Right lobe of liver (tissue), 6 donors: ENCODE results near the gene TMEM154. TPM values are rescaled to one million over a fixed set of nuclear protein-coding genes. Genes with fewer than 3 reads are reported as not detected.

Source experiments
- ATAC-seq, 4 donors: fragments of 200-7000 bp; cut with Tn5 transposase; one replicate each; pipeline ENCODE4 v1.9.1; 2020; ENCODE audit warnings: mild to moderate bottlenecking in 4 of 4, moderate library complexity in 4 of 4
- DNase-seq, 3 donors: peaks; one replicate each; pipeline ENCODE4 v3.0.0-alpha.2; 2020
- H3K27ac ChIP-seq, 3 donors: fragments of 200-600 bp; one replicate each; pipeline ENCODE4 v1.8.0; 2022
- H3K27me3 ChIP-seq, 2 donors: fragments of 200-600 bp; one replicate each; pipeline ENCODE4 v1.8.0; 2022
- H3K36me3 ChIP-seq, 4 donors: fragments of 200-600 bp; sonication (generic) in 1 of 4; one replicate each; pipeline versions ENCODE4 v1.5.1 to v1.8.0; 2017 to 2022; ENCODE audit warnings: control low read depth in 1 of 4
- H3K4me1 ChIP-seq, 4 donors: fragments of 200-600 bp; sonication (generic) in 1 of 4; one replicate each; pipeline versions ENCODE4 v1.5.1 to v1.8.0; 2017 to 2022; ENCODE audit warnings: control low read depth in 1 of 4
- H3K4me3 ChIP-seq, 3 donors: fragments of 200-600 bp; one replicate each; pipeline ENCODE4 v1.8.0; 2022
- H3K9me3 ChIP-seq, 4 donors: fragments of 200-600 bp; sonication (generic) in 1 of 4; one replicate each; pipeline versions ENCODE4 v1.5.1 to v1.8.0; 2017 to 2022; ENCODE audit warnings: control low read depth in 1 of 4
- POLR2A ChIP-seq: fragments of 450-650 bp; IDR thresholded peaks from one replicate; pipeline ENCODE4 v1.6.1; 2017; ENCODE audit warnings: antibody characterized with exemption, mild to moderate bottlenecking
- WGBS: methylation state at CpG from one replicate; pipeline ENCODE4 v1.1.6; 2018; ENCODE audit warnings: low coverage, low lambda C conversion rate; ENCODE audit not compliant: insufficient coverage; ENCODE audit errors: missing lambda C conversion rate; 5-methylcytosine and 5-hydroxymethylcytosine counted together
- intact Hi-C, 2 donors: fragments of 100-400 bp; cut with DNase I; formaldehyde crosslinking; loops; one replicate each; pipeline versions ENCODE4 v1.11.2 to v1.14.1; 2022
- total RNA-seq, 6 experiments: library from RNA; depleted of rRNA in 2 of 6; stranded (reverse); fragments of >200 nt in 2 of 6; fragmentation: NEBNext Ultra II Directional in 3 of 6; extraction: Animal tissue kit (Norgen Biotek cat#: 25700) in 3 of 6; gene quantifications; one replicate each; pipeline versions ENCODE4 v1.1.0 to v1.2.4, GENCODE V29; 2016 to 2023
- TF ChIP-seq, protein P1 (sequence below), 4 donors: fragments of 200-600 bp in 3 of 4; fragments of 450-650 bp in 1 of 4; IDR thresholded peaks; one replicate each; pipeline versions ENCODE4 v1.5.1 to v1.8.0; 2016 to 2022; ENCODE audit warnings: antibody characterized with exemption in 4 of 4, mild to moderate bottlenecking in 2 of 4
- donor health status: DM: no; HTN: yes; CAD: no.
- donor health status: DM: no; HTN: no; CAD: no.
- donor health status: DM: no; HTN: no; CAD: no.
- donor health status: DM: no; HTN: yes; CAD: no.
- donor health status: DM: no; HTN: yes; CAD: no.

Gene TMEM154
- total RNA-seq, 6 experiments from 2014 or later = 0.64 to 6.7 (median 2.9) TPM

DNA sequence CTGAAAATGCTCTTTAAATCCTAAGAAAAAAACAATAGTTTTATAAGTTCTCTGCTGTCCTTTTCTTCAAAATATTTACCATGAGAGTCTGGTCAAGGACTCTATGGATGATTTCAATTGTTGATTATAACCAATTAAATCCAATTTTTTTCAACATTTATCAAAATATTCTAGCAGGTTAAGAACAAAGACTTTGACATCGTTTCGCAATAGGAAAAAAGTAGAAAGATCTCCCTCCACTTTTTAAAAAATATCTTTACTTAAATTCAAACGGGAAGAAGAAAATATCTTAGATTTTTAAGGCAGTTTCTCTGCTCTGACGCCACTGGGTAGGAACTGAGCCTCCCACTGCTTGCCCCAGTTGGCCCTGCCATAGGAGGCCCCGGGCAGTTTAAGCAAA lies 44.7 kb upstream of the TMEM154 start:
- Histone ChIP-seq H3K36me3 (no peaks in the 10 kb centered on the region), H3K27ac (no peak overlapping the region), H3K4me3 (no peak overlapping the region), H3K9me3 (no peaks in the 10 kb centered on the region), H3K4me1 (no peaks in the 10 kb centered on the region), H3K27me3 (no peaks in the 10 kb centered on the region)
- 60% methylated on average over 5 of the region's 5 CpGs for WGBS
- TF ChIP-seq, protein P1, sequence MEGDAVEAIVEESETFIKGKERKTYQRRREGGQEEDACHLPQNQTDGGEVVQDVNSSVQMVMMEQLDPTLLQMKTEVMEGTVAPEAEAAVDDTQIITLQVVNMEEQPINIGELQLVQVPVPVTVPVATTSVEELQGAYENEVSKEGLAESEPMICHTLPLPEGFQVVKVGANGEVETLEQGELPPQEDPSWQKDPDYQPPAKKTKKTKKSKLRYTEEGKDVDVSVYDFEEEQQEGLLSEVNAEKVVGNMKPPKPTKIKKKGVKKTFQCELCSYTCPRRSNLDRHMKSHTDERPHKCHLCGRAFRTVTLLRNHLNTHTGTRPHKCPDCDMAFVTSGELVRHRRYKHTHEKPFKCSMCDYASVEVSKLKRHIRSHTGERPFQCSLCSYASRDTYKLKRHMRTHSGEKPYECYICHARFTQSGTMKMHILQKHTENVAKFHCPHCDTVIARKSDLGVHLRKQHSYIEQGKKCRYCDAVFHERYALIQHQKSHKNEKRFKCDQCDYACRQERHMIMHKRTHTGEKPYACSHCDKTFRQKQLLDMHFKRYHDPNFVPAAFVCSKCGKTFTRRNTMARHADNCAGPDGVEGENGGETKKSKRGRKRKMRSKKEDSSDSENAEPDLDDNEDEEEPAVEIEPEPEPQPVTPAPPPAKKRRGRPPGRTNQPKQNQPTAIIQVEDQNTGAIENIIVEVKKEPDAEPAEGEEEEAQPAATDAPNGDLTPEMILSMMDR (IDR thresholded peaks at IDR 0.05) = no peak
- TF ChIP-seq POLR2A = no peak
- intact Hi-C loops = no loop called here
- no peak for ATAC-seq
- no peak for DNase-seq

- no peaks in the 10 kb centered on the region for H3K36me3 ChIP-seq
- DNase-seq (no peak), ATAC-seq (no peak)
- H3K9me3 ChIP-seq = no peaks in the 10 kb centered on the region
- 33% methylated on average over 3 of the region's 3 CpGs for WGBS
- TF ChIP-seq POLR2A = no peak
- intact Hi-C loops = no loop called here
- no peak overlapping the region for H3K27ac ChIP-seq
- no peaks in the 10 kb centered on the region for H3K27me3 ChIP-seq
- no peaks in the 10 kb centered on the region for H3K4me1 ChIP-seq
- H3K4me3 ChIP-seq = no peak overlapping the region
These were observed 43.4 kb upstream of the TMEM154 start for GRCh38 chr4:152723236-152723635.

- Histone ChIP-seq H3K27me3 (no peaks in the 10 kb centered on the region), H3K4me1 (no peaks in the 10 kb centered on the region), H3K9me3 (no peaks in the 10 kb centered on the region), H3K4me3 (no peak overlapping the region), H3K36me3 (no peaks in the 10 kb centered on the region), H3K27ac (no peak overlapping the region)
- intact Hi-C loops = no loop called here
- TF ChIP-seq POLR2A = no peak
- TF ChIP-seq, protein P1 (IDR thresholded peaks at IDR 0.05) = no peak
- WGBS = 74% methylated on average over 22 of the region's 24 CpGs
- DNase-seq (no peak), ATAC-seq (no peak)
These were observed 40.2 kb upstream of the TMEM154 start for GRCh38 chr4:152719801-152720556.

GRCh38 chr4:152719291-152719690 lies 39.5 kb upstream of the TMEM154 start:
- Histone ChIP-seq H3K4me1 (no peaks in the 10 kb centered on the region), H3K27ac (no peak overlapping the region), H3K27me3 (no peaks in the 10 kb centered on the region), H3K4me3 (no peak overlapping the region), H3K9me3 (no peaks in the 10 kb centered on the region), H3K36me3 (no peaks in the 10 kb centered on the region)
- WGBS = 64% methylated on average over 1 of the region's 1 CpG
- ATAC-seq (peak in 1 of 4 donors; percentile 26), DNase-seq (no peak)
- intact Hi-C loops = no loop called here
- no peak for TF ChIP-seq POLR2A
- TF ChIP-seq, protein P1 (IDR thresholded peaks at IDR 0.05) = no peak

DNA sequence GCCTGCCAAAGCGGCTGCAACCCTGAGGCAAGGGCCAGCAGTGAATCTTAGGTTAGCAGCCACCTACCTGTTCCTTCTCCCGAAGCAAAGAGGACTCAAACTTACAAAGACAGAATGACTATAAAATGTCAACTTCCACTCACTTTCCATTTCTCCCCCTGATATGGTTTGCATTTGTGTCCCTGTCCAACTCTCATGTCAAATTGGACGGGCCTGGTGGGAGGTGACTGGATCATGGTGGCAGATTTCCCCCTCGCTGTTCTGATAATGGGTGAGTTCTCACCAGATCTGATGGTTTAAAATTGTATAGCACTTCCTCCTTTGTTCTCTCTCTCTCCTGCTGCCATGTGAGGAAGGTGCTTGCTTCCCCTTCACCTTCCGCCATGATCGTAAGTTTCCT lies 35.3 kb upstream of the TMEM154 start:
- ATAC-seq (no peak), DNase-seq (no peak)
- 91% methylated on average over 6 of the region's 6 CpGs for WGBS
- intact Hi-C loops = no loop called here
- no peaks in the 10 kb centered on the region for H3K4me1 ChIP-seq
- no peak for TF ChIP-seq POLR2A
- TF ChIP-seq, protein P1 (IDR thresholded peaks at IDR 0.05) = no peak
- H3K4me3 ChIP-seq = no peak overlapping the region
- no peak overlapping the region for H3K27ac ChIP-seq
- no peaks in the 10 kb centered on the region for H3K36me3 ChIP-seq
- H3K27me3 ChIP-seq = no peaks in the 10 kb centered on the region
- no peaks in the 10 kb centered on the region for H3K9me3 ChIP-seq
